Measurements from ENCODE around the gene DCDC2B. TPM values are rescaled to one million over a fixed set of nuclear protein-coding genes. Genes with fewer than 3 reads are reported as not detected.

DCDC2B gene
- total and polyA plus RNA-seq, 2 experiments from 2014 or later: 0.21 TPM; not detected in 1

GRCh38 chr1:32170991-32171390 is 37.9 kb upstream of the DCDC2B start:
- H3K4me1 ChIP-seq (ENCODE audit: insufficient read depth): no peaks in the 10 kb centered on the region
- 0 out of 2 replicates have a peak, but pooled peaks cover 12% of the 10 kb centered on the region for H3F3A ChIP-seq (replicated peaks; ENCODE audit: low read depth)
- 0 out of 2 replicates have a peak, but pooled peaks cover 4% of the 10 kb centered on the region for H4K20me1 ChIP-seq (replicated peaks; ENCODE audit: insufficient read depth)
- no peak for DNase-seq (ENCODE audit: low spot score)
- H3K79me2 ChIP-seq (replicated peaks; ENCODE audit: insufficient read depth): no peaks in the 10 kb centered on the region
- TF ChIP-seq POLR2AphosphoS5 (IDR thresholded peaks at IDR 0.05; ENCODE audit: low read depth): no peak
- TF ChIP-seq ZNF114 (CRISPR knock-in tag; IDR thresholded peaks at IDR 0.05): no peak
- TF ChIP-seq STAT1 (IDR thresholded peaks at IDR 0.05; ENCODE audit: unreplicated experiment): no peak
- TF ChIP-seq ETS1 (IDR thresholded peaks at IDR 0.05): no peak
- TF ChIP-seq NANOG (IDR thresholded peaks at IDR 0.05; ENCODE audit: borderline replicate concordance): no peak
- no peak for TF ChIP-seq EZH2 (IDR thresholded peaks at IDR 0.05; ENCODE audit: low read depth, unreplicated experiment)
- no peak for TF ChIP-seq REST (IDR thresholded peaks at IDR 0.05; ENCODE audit: unreplicated experiment)
- no peak for TF ChIP-seq EZH2phosphoT487 (IDR thresholded peaks at IDR 0.05; ENCODE audit: unreplicated experiment)
- TF ChIP-seq CREB1 (CRISPR knock-in tag; IDR thresholded peaks at IDR 0.05; ENCODE audit: low read depth): no peak
- TF ChIP-seq JUNB (IDR thresholded peaks at IDR 0.05; ENCODE audit: unreplicated experiment): no peak
- TF ChIP-seq CTCF (conservative IDR thresholded peaks at IDR 0.05; ENCODE audit: low read depth in 2 of 2): no peak
- no peak for TF ChIP-seq ZNF331 (CRISPR knock-in tag; IDR thresholded peaks at IDR 0.05; ENCODE audit: low read depth)
- no peak for TF ChIP-seq ZNF462 (CRISPR knock-in tag; IDR thresholded peaks at IDR 0.05)
- Mint-ChIP-seq H3K9me3 (no peaks in the 10 kb centered on the region), H3K27me3 (ENCODE audit: insufficient read depth, low read depth, poor library complexity) (no peaks in the 10 kb centered on the region), H3K4me3 (no peak overlapping the region), H3K4me1 (peaks cover 3% of the 10 kb centered on the region), H3K36me3 (ENCODE audit: low read depth) (peaks cover 52% of the 10 kb centered on the region), H3K27ac (no peak overlapping the region)
- no peak overlapping the region for H3K4me3 ChIP-seq
- H3K27me3 ChIP-seq (ENCODE audit: insufficient read depth): no peaks in the 10 kb centered on the region
- H3K9me2 ChIP-seq (ENCODE audit: insufficient read depth): no peaks in the 10 kb centered on the region
- H3K4me2 ChIP-seq: no peak overlapping the region
- no peak for ATAC-seq
- peaks cover 27% of the 10 kb centered on the region for H3K36me3 ChIP-seq (ENCODE audit: insufficient read depth)
- H3K27ac ChIP-seq (ENCODE audit: low read depth): no peak overlapping the region
- H2AFZ ChIP-seq: no peak overlapping the region

Data from GM23338 (cell line).